Activated CD4-positive, CD25-positive, alpha-beta regulatory T cell treated with anti-CD3 and anti-CD28 coated beads, Interleukin-2, amount 50 U/mL, for 24 hours (primary cell): ENCODE data around the gene IL1RAPL1.

Experiments used
- ATAC-seq, 2 donors: fragments of 150-1000 bp; cut with Tn5 transposase; one replicate each; pipeline ENCODE4 v1.10.0; 2021; ENCODE audit warnings: mild to moderate bottlenecking in 1 of 2, moderate library complexity in 1 of 2

The IL1RAPL1 gene

GRCh38 chrX:29455702-29456101, 868.5 kb downstream of the IL1RAPL1 start:
- ATAC-seq: no peak

- ATAC-seq: no peak
Measured at GRCh38 chrX:29461039-29461438, 873.8 kb downstream of the IL1RAPL1 start.

- ATAC-seq: no peak
Measured at GRCh38 chrX:29466456-29466855, 879.2 kb downstream of the IL1RAPL1 start.

GRCh38 chrX:29468911-29469494, 881.8 kb downstream of the IL1RAPL1 start:
- no peak for ATAC-seq

GRCh38 chrX:29470030-29470429, 882.8 kb downstream of the IL1RAPL1 start:
- ATAC-seq: no peak

GRCh38 chrX:29471829-29472228, 884.6 kb downstream of the IL1RAPL1 start:
- ATAC-seq: no peak

- no peak for ATAC-seq
Measured at GRCh38 chrX:29477878-29478277, 890.6 kb downstream of the IL1RAPL1 start.

- no peak for ATAC-seq
Measured at GRCh38 chrX:29478336-29479069, 891.3 kb downstream of the IL1RAPL1 start.

- ATAC-seq: no peak
Measured at GRCh38 chrX:29487214-29487613, 900.0 kb downstream of the IL1RAPL1 start.

- no peak for ATAC-seq
Measured at GRCh38 chrX:29487714-29488113, 900.5 kb downstream of the IL1RAPL1 start.

- ATAC-seq: no peak
Measured at GRCh38 chrX:29488919-29489318, 901.7 kb downstream of the IL1RAPL1 start.

- no peak for ATAC-seq
Measured at GRCh38 chrX:29490606-29491005, 903.4 kb downstream of the IL1RAPL1 start.

GRCh38 chrX:29491659-29492058, 904.4 kb downstream of the IL1RAPL1 start:
- ATAC-seq: no peak

- ATAC-seq: no peak
Measured at GRCh38 chrX:29496636-29497180, 909.5 kb downstream of the IL1RAPL1 start.

GRCh38 chrX:29506729-29507128, 919.5 kb downstream of the IL1RAPL1 start:
- no peak for ATAC-seq

- ATAC-seq: no peak
Measured at GRCh38 chrX:29518100-29518499, 930.9 kb downstream of the IL1RAPL1 start.

GRCh38 chrX:29528281-29528680, 941.0 kb downstream of the IL1RAPL1 start:
- no peak for ATAC-seq

- no peak for ATAC-seq
Measured at GRCh38 chrX:29530501-29530900, 943.3 kb downstream of the IL1RAPL1 start.

GRCh38 chrX:29531336-29531735, 944.1 kb downstream of the IL1RAPL1 start:
- no peak for ATAC-seq

GRCh38 chrX:29535212-29536162, 948.2 kb downstream of the IL1RAPL1 start:
- no peak for ATAC-seq

GRCh38 chrX:29541038-29541437, 953.8 kb downstream of the IL1RAPL1 start:
- ATAC-seq: no peak

GRCh38 chrX:29542152-29542551, 954.9 kb downstream of the IL1RAPL1 start:
- ATAC-seq: no peak

- ATAC-seq: no peak
Measured at GRCh38 chrX:29545878-29546277, 958.6 kb downstream of the IL1RAPL1 start.
